Endothelial cell of umbilical vein (primary cell): Measurements from ENCODE around the gene AKAP8L. TPM values are rescaled to one million over a fixed set of nuclear protein-coding genes. Genes with fewer than 3 reads are reported as not detected.
"Not testable (repeated sequence)": the region's sequence is repeated elsewhere in the genome, so short reads cannot be mapped to it uniquely, and the experiment has no call there.

Experiments
- BruUV-seq: library from RNA; stranded (reverse); fragments of 400-500 nt; replicated peaks from 2 replicates; lab custom pipeline; 2021; lab: Mats Ljungman, UMichigan
- CTCF ChIA-PET: fragments of 300-600, 350-600 bp; sonication (Branson Sonifier 250); formaldehyde crosslinking; loops from one replicate; lab custom pipeline; 2021; ENCODE audit warnings: antibody characterized with exemption, inconsistent platforms; lab: Charles Lee
- POLR2A ChIA-PET: fragments of 300-600, 350-600 bp; sonication (Branson Sonifier 250); formaldehyde crosslinking; loops from one replicate; lab custom pipeline; 2021; ENCODE audit warnings: antibody characterized with exemption, inconsistent platforms; lab: Charles Lee
- DNase-seq: peaks from one replicate; pipeline ENCODE4 v3.0.0-alpha.2; 2011; ENCODE audit warnings: low read depth, low spot score
- FAIRE-seq: peaks from 2 replicates; lab custom pipeline; 2011; peaks lifted over from hg19 to GRCh38; lab: Jason Lieb, UNC
- H2AFZ ChIP-seq: 2 replicates; pipeline ENCODE4 v1.6.0; 2012; ENCODE audit warnings: low read depth, low read length, control low read depth, inconsistent platforms
- H3K27ac ChIP-seq: 2 replicates; pipeline ENCODE4 v1.5.1; 2011; ENCODE audit warnings: low read depth, mild to moderate bottlenecking, control low read depth, low read length, moderate library complexity; ENCODE audit not compliant: insufficient read depth
- H3K27me3 ChIP-seq, 2 experiments: 2 replicates each; pipeline versions ENCODE4 v1.6.0 to v1.6.1; 2011; ENCODE audit warnings: low read length in 2 of 2, mixed read lengths in 1 of 2; ENCODE audit not compliant: control insufficient read depth in 2 of 2, insufficient read depth in 2 of 2
- H3K36me3 ChIP-seq, 2 experiments: 2 replicates in 1 of 2; 3 replicates in 1 of 2; pipeline ENCODE4 v1.5.1; 2011; ENCODE audit warnings: low read length in 2 of 2, mild to moderate bottlenecking in 1 of 2, moderate library complexity in 1 of 2; ENCODE audit not compliant: control insufficient read depth in 2 of 2, insufficient read depth in 2 of 2; ENCODE audit errors: extremely low read depth in 1 of 2
- H3K4me1 ChIP-seq: 3 replicates; pipeline ENCODE4 v1.5.1; 2011; ENCODE audit warnings: mild to moderate bottlenecking, low read length; ENCODE audit not compliant: control insufficient read depth, insufficient read depth; ENCODE audit errors: extremely low read depth
- H3K4me2 ChIP-seq: 2 replicates; pipeline ENCODE4 v1.6.1; 2011; ENCODE audit warnings: low read length, control low read depth, mixed read lengths; ENCODE audit not compliant: insufficient read depth
- H3K4me3 ChIP-seq, 3 experiments: fragments of 200-600 bp in 1 of 3; sonication (generic), shearing (Covaris generic) in 1 of 3; replicated peaks in 1 of 3; 2 replicates each; pipeline ENCODE4 v1.5.1; 2011 to 2016; ENCODE audit warnings: control low read depth in 3 of 3, low read length in 3 of 3, mild to moderate bottlenecking in 2 of 3, inconsistent platforms in 1 of 3, low read depth in 1 of 3, moderate library complexity in 1 of 3; ENCODE audit not compliant: insufficient read depth in 1 of 3
- H3K79me2 ChIP-seq: 2 replicates; pipeline ENCODE4 v1.6.0; 2012; ENCODE audit warnings: low read length, inconsistent platforms; ENCODE audit not compliant: control insufficient read depth, insufficient read depth
- H3K9ac ChIP-seq: replicated peaks from 2 replicates; pipeline ENCODE3; 2011; ENCODE audit warnings: low read length, control low read depth; ENCODE audit not compliant: insufficient read depth; ENCODE audit errors: extremely low read depth
- H3K9me1 ChIP-seq: replicated peaks from 3 replicates; pipeline ENCODE4 v1.6.0; 2011; ENCODE audit warnings: mild to moderate bottlenecking, low read length; ENCODE audit not compliant: control insufficient read depth, insufficient read depth; ENCODE audit errors: extremely low read depth
- H3K9me3 ChIP-seq: replicated peaks from 2 replicates; pipeline ENCODE4 v1.5.1; 2012; ENCODE audit warnings: low read length, inconsistent platforms; ENCODE audit not compliant: control insufficient read depth, insufficient read depth
- H4K20me1 ChIP-seq: replicated peaks from 2 replicates; pipeline ENCODE3; 2011; ENCODE audit warnings: mild to moderate bottlenecking, low read length; ENCODE audit not compliant: control insufficient read depth, insufficient read depth; ENCODE audit errors: extremely low read depth
- dilution Hi-C: fragments of 300-500 bp; cut with MboI; formaldehyde crosslinking; loops from one replicate; pipeline ENCODE4 v1.15.0; 2019; ENCODE audit warnings: low sequenced_read_pairs; ENCODE audit not compliant: extremely low pct_ligation_motif_present
- intact Hi-C: fragments of 100-400 bp; cut with micrococcal nuclease; formaldehyde crosslinking; loops from one replicate; pipeline ENCODE4 v1.10.0; 2022
- polyA plus RNA-seq, 4 experiments: library from polyadenylated mRNA; depleted of rRNA in 3 of 4; stranded (reverse) in 3 of 4; unstranded in 1 of 4; fragments of >200 nt; gene quantifications; 2 replicates each; pipeline versions ENCODE4 v1.2.1 to v1.2.3, GENCODE V29; 2011 to 2012; ENCODE audit warnings: missing spikeins in 1 of 4
- total RNA-seq: library from RNA; stranded (reverse); gene quantifications from 2 replicates; pipeline ENCODE4 v1.2.3, GENCODE V29; 2021

The AKAP8L gene
- total and polyA plus RNA-seq, 2 donors (not counting 3 experiments of a cell fraction or from before 2014, with no cell fraction given), result 63.9 to 99.6 TPM

DNA sequence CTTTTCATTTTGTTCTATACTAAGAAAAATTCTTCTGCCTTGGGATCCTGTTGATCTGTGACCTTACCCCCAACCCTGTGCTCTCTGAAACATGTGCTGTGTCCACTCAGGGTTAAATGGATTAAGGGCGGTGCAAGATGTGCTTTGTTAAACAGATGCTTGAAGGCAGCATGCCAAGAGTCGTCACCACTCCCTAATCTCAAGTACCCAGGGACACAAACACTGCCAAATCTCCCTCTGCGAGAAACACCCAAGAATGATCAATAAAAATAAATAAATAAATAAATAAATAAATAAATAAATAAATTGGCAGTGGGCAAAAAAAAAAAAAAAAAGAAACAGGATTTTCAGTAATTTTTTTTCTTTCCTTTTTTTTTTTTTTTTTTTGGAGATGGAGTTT, 55.0 kb downstream of the AKAP8L start:
- H3K36me3 ChIP-seq, result peaks cover 32 to 40% of the 10 kb centered on the region in 2 experiments
- H4K20me1 ChIP-seq, H3K4me2 ChIP-seq, H3K9ac ChIP-seq, H3K4me1 ChIP-seq, H3K27ac ChIP-seq, CTCF ChIA-PET, POLR2A ChIA-PET, DNase-seq, H2AFZ ChIP-seq, FAIRE-seq, H3K27me3 ChIP-seq, H3K9me1 ChIP-seq, H3K9me3 ChIP-seq, dilution Hi-C loops, H3K4me3 ChIP-seq, intact Hi-C loops, BruUV-seq, H3K79me2 ChIP-seq: not testable (repeated sequence)

DNA sequence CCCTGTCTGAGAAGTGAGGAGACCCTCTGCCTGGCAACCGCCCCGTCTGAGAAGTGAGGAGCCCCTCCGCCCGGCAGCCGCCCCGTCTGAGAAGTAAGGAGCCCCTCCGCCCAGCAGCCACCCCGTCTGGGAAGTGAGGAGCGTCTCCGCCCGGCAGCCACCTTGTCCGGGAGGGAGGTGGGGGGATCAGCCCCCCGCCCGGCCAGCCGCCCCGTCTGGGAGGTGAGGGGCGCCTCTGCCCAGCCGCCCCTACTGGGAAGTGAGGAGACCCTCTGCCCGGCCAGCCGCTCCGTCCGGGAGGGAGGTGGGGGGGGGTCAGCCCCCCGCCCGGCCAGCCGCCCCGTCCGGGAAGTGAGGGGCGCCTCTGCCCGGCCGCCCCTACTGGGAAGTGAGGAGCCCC, 55.7 kb downstream of the AKAP8L start:
- intact Hi-C loops, dilution Hi-C loops, CTCF ChIA-PET: not testable (repeated sequence)

DNA sequence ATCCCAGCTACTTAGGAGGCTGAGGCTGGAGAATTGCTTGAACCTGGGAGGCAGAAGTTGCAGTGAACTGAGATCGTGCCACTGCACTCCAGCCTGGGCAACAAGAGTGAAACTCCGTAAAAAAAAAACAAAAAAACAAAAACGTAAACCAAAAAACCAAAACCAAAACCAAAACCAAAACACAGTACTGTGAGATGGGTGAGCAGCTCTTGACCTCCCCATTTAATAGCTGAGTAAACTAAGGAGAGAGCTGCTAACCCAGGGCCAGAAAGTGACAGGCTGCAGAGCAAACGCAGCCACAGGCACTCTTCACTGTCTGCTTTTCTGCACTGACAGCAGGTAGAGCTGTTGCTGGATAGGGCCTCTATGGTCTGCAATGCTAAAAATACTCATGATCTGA, 58.8 kb downstream of the AKAP8L start:
- FAIRE-seq, dilution Hi-C loops: not testable (repeated sequence)

More for the DNA sequence above, 55.7 kb downstream of the AKAP8L start:
- H3K4me3 ChIP-seq, H3K9me3 ChIP-seq, H3K9me1 ChIP-seq, H2AFZ ChIP-seq, DNase-seq, H3K4me2 ChIP-seq, H4K20me1 ChIP-seq, H3K79me2 ChIP-seq, BruUV-seq, H3K27me3 ChIP-seq, H3K9ac ChIP-seq, FAIRE-seq, H3K27ac ChIP-seq, POLR2A ChIA-PET, H3K4me1 ChIP-seq: not testable (repeated sequence)
- H3K36me3 ChIP-seq, result peaks cover 29 to 40% of the 10 kb centered on the region in 2 experiments

More for the DNA sequence above, 58.8 kb downstream of the AKAP8L start:
- POLR2A ChIA-PET, result interaction anchor here (1.0 kb wide), 1 partner anchor 20 kb away, joined by 3 read pairs; no protein-coding TSS in a partner anchor
- intact Hi-C loops, H3K27ac ChIP-seq, BruUV-seq, H3K4me1 ChIP-seq, CTCF ChIA-PET, H3K9me3 ChIP-seq, H3K9me1 ChIP-seq, H3K4me2 ChIP-seq, H4K20me1 ChIP-seq, H3K9ac ChIP-seq, H3K79me2 ChIP-seq, H3K4me3 ChIP-seq, DNase-seq, H3K27me3 ChIP-seq, H2AFZ ChIP-seq: not testable (repeated sequence)
- H3K36me3 ChIP-seq, result peaks cover 14 to 44% of the 10 kb centered on the region in 2 experiments
